ENCODE measurements around the gene CRYBG1. TPM values are rescaled to one million over a fixed set of nuclear protein-coding genes. Genes with fewer than 3 reads are reported as not detected.
"Not testable (repeated sequence)": the region's sequence is repeated elsewhere in the genome, so short reads cannot be mapped to it uniquely, and the experiment has no call there.

The CRYBG1 gene
- total RNA-seq, 1 experiment from 2014 or later: 0.66 TPM

DNA sequence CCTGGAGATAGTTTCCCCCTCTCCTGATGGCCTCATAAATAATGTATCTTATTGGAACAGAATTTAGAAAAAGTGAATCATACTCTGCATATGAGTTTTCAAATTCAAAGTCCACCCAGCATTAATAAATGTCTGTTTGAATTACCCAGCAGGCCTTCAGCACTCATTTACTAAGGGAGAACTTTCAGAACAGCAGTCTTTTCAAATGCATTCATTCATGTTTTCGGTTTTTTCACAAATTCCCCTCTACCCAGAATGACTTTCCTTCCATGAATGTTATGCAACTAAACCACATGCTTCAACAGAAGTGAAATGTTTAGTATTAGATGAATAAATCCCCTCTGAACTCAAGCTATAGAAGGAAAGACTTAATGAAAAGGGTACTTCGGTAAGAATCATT lies 176.3 kb downstream of the CRYBG1 start:
- DNase-seq: no peak
- H3K36me3 ChIP-seq (replicated peaks; ENCODE audit: control insufficient read depth, insufficient read depth, low read length): no peaks in the 10 kb centered on the region
- no peaks in the 10 kb centered on the region for H3K27me3 ChIP-seq (ENCODE audit: control insufficient read depth, insufficient read depth, low read length)
- no peak overlapping the region for H3K4me3 ChIP-seq (ENCODE audit: insufficient read depth, low read depth, low read length)

GRCh38 chr6:106537662-106538061 lies 177.1 kb downstream of the CRYBG1 start:
- DNase-seq: no peak
- Histone ChIP-seq H3K36me3 (replicated peaks; ENCODE audit: control insufficient read depth, insufficient read depth, low read length) (no peaks in the 10 kb centered on the region), H3K4me3 (ENCODE audit: insufficient read depth, low read depth, low read length) (no peak overlapping the region), H3K27me3 (ENCODE audit: control insufficient read depth, insufficient read depth, low read length) (no peaks in the 10 kb centered on the region)

GRCh38 chr6:106538145-106538544 lies 177.6 kb downstream of the CRYBG1 start:
- H3K4me3 ChIP-seq (ENCODE audit: insufficient read depth, low read depth, low read length): no peak overlapping the region
- no peaks in the 10 kb centered on the region for H3K36me3 ChIP-seq (replicated peaks; ENCODE audit: control insufficient read depth, insufficient read depth, low read length)

GRCh38 chr6:106539936-106540335 lies 179.4 kb downstream of the CRYBG1 start:
- Histone ChIP-seq H3K36me3 (replicated peaks; ENCODE audit: control insufficient read depth, insufficient read depth, low read length) (no peaks in the 10 kb centered on the region), H3K4me3 (ENCODE audit: insufficient read depth, low read depth, low read length) (no peak overlapping the region), H3K27me3 (ENCODE audit: control insufficient read depth, insufficient read depth, low read length) (no peaks in the 10 kb centered on the region)
- DNase-seq: no peak

More at GRCh38 chr6:106538145-106538544, 177.6 kb downstream of the CRYBG1 start:
- no peaks in the 10 kb centered on the region for H3K27me3 ChIP-seq (ENCODE audit: control insufficient read depth, insufficient read depth, low read length)
- DNase-seq: no peak

DNA sequence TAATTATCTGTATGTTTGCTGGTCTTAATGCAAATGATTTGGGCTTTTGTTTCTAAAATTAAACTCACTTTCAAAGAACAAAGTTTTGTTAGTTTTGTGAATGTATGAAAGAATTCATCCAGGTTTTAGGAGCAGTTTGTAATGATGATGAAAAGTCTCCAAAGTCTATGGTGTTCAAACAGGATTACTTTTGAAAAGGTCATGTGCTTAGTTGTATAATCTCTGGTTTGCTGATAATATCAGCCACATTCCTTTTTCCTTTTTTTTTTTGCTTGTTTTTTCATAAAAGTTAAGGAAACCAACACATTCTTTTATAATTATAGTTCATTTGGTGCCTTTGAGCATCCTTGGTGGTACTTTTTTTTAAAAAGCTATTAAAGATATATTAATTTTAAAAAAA lies 179.9 kb downstream of the CRYBG1 start:
- DNase-seq: no peak
- Histone ChIP-seq H3K4me3 (ENCODE audit: insufficient read depth, low read depth, low read length) (no peak overlapping the region), H3K36me3 (replicated peaks; ENCODE audit: control insufficient read depth, insufficient read depth, low read length) (no peaks in the 10 kb centered on the region), H3K27me3 (ENCODE audit: control insufficient read depth, insufficient read depth, low read length) (no peaks in the 10 kb centered on the region)

GRCh38 chr6:106540907-106541306 lies 180.4 kb downstream of the CRYBG1 start:
- no peak for DNase-seq
- Histone ChIP-seq H3K4me3 (ENCODE audit: insufficient read depth, low read depth, low read length) (no peak overlapping the region), H3K36me3 (replicated peaks; ENCODE audit: control insufficient read depth, insufficient read depth, low read length) (no peaks in the 10 kb centered on the region), H3K27me3 (ENCODE audit: control insufficient read depth, insufficient read depth, low read length) (no peaks in the 10 kb centered on the region)

- DNase-seq: no peak
- no peaks in the 10 kb centered on the region for H3K36me3 ChIP-seq (replicated peaks; ENCODE audit: control insufficient read depth, insufficient read depth, low read length)
- H3K27me3 ChIP-seq (ENCODE audit: control insufficient read depth, insufficient read depth, low read length): no peaks in the 10 kb centered on the region
- H3K4me3 ChIP-seq (ENCODE audit: insufficient read depth, low read depth, low read length): no peak overlapping the region
Measured at GRCh38 chr6:106546261-106546690, 185.8 kb downstream of the CRYBG1 start.

DNA sequence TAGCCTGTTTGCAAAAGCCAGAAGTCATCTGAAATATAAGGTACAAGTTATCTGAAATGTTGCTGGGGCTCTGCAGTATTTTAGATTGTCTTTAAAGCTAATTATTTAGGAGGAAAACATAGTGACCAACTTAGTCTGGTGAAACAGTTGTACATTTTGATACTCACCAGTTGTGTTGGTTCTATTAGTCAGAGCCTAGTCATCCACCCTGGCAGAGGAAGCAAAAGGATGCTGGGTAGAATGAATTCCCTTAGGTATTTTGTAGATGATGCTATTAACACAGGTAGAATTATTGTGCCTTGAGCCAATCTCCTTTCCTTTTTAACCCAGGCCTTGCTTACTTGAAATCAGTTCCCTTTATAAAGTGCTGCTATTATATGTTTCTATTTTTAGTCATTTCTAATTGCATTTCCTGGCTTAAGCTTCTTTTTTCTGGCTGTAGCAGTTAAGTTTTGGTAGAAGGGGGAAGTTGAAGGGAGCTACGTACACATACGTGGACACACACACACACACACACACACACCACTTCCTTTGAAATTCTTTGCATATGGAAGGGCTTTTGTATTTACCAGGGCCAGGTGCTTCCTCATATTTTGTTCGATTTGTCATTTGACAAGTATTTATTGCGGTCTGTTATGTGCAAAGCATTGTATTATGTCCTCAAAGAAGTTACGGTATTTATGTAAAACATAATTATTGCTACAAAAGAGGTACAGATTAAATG lies 186.3 kb downstream of the CRYBG1 start:
- Histone ChIP-seq H3K27me3 (ENCODE audit: control insufficient read depth, insufficient read depth, low read length) (no peaks in the 10 kb centered on the region), H3K36me3 (replicated peaks; ENCODE audit: control insufficient read depth, insufficient read depth, low read length) (no peaks in the 10 kb centered on the region)
- DNase-seq: no peak

DNA sequence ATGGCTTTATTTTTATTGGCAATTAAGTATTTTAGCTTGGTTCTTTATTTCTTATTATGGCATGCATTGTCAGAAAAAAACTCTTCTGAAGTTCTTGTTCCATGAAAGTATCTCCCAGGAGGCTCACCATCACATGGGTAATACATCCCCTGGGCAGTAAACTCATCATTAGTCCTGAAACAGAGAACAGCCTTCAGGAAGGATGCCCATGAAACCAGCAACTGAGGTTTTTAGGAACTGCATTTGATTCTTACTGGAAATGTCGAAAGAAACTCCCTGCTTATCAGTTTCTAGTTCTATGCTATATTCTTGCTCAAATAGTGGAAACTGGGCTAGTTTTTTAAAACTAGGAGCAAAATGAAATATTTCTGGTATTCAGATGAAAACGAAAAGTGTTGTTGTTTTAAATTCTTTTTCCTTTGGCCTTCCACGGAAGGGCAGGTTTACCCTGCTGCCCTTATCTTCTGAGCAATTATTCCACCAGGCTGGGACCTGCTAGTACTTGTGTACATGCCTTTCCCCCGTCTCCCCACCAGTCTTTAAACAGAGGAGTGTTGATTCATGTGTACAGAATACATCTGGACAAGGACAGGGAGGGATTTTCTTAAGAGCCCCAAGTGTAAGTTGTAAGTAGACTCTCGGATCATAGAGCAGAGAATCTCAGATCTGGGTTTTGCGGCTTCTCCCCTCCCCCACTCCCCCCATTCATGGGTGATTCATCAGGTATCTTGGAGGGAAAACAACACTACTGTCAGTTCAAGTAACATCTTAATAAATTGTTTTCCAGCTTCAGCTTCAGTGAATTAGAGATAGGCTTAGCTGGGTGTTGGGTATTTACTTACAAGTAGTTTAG lies 187.3 kb downstream of the CRYBG1 start:
- DNase-seq: peak; percentile 20

More for the DNA sequence above, 186.3 kb downstream of the CRYBG1 start:
- H3K4me3 ChIP-seq (ENCODE audit: insufficient read depth, low read depth, low read length): no peak overlapping the region

DNA sequence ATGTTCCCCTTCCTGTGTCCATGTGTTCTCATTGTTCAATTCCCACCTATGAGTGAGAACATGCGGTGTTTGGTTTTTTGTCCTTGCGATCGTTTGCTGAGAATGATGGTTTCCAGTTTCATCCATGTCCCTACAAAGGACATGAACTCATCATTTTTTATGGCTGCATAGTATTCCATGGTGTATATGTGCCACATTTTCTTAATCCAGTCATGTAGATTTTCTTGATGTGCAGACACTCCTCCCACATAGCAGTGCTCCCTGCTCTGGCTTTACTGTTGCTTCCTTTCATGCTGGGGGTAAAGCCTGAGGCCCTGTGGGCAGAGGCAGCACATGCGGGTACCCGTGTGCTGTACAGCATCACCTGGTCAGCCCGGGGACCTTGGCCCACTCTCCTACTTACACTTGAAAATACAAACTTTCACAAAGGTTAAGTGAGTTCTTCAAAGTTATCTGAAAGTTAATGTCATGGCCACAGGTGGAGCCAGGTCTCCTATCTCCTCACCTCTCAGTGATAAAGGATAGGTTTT lies 188.5 kb downstream of the CRYBG1 start:
- H3K36me3 ChIP-seq (replicated peaks; ENCODE audit: control insufficient read depth, insufficient read depth, low read length); H3K27me3 ChIP-seq (ENCODE audit: control insufficient read depth, insufficient read depth, low read length); DNase-seq: not testable (repeated sequence)

More for the DNA sequence above, 187.3 kb downstream of the CRYBG1 start:
- no peak overlapping the region for H3K4me3 ChIP-seq (ENCODE audit: insufficient read depth, low read depth, low read length)
- no peaks in the 10 kb centered on the region for H3K36me3 ChIP-seq (replicated peaks; ENCODE audit: control insufficient read depth, insufficient read depth, low read length)
- no peaks in the 10 kb centered on the region for H3K27me3 ChIP-seq (ENCODE audit: control insufficient read depth, insufficient read depth, low read length)

DNA sequence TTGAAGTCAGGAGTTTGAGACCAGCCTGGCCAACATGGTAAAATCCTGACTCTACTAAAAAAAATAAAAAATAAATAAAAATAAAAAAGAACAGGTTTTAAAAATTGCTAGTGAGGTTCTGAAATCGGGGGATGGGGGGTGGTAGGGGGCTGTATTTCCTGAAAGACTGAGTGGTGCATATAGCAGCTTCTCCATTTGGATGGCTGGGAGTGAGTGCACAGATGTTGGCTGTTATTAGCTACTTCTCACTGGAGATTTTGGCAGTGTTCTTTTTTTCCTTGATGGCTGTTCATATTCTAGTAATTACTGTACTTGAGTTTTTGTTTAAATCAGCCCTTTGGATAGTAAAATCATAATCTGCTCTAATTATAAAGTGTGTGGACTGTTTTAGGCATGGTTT lies 189.0 kb downstream of the CRYBG1 start:
- no peak overlapping the region for H3K4me3 ChIP-seq (ENCODE audit: insufficient read depth, low read depth, low read length)
- H3K27me3 ChIP-seq (ENCODE audit: control insufficient read depth, insufficient read depth, low read length): no peaks in the 10 kb centered on the region
- no peaks in the 10 kb centered on the region; the same call in none of the 2 replicates for H3K36me3 ChIP-seq (replicated peaks; ENCODE audit: control insufficient read depth, insufficient read depth, low read length)
- DNase-seq: no peak

More for the DNA sequence above, 188.5 kb downstream of the CRYBG1 start:
- H3K4me3 ChIP-seq (ENCODE audit: insufficient read depth, low read depth, low read length): not testable (repeated sequence)

DNA sequence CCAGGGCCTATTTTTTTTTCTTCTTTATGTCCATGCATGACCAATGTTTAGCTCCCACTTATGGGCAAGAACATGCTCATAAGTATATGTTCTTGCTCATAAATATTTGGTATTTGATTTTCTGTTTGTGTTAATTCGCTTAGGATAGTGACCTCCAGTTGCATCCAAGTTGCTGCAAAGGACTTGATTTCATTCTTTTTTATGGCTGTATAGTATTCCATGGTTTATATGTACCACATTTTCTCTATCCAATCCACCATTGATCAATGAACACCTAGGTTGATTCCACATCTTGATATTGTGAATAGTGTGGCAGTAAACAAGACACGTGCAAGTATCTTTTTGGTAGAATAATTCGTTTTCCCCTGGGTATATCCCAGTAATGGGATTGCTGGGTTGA lies 190.6 kb downstream of the CRYBG1 start:
- H3K27me3 ChIP-seq (ENCODE audit: control insufficient read depth, insufficient read depth, low read length): no peaks in the 10 kb centered on the region
- no peak overlapping the region for H3K4me3 ChIP-seq (ENCODE audit: insufficient read depth, low read depth, low read length)
- no peak for DNase-seq
- H3K36me3 ChIP-seq (replicated peaks; ENCODE audit: control insufficient read depth, insufficient read depth, low read length): no peaks in the 10 kb centered on the region; the same call in none of the 2 replicates

DNA sequence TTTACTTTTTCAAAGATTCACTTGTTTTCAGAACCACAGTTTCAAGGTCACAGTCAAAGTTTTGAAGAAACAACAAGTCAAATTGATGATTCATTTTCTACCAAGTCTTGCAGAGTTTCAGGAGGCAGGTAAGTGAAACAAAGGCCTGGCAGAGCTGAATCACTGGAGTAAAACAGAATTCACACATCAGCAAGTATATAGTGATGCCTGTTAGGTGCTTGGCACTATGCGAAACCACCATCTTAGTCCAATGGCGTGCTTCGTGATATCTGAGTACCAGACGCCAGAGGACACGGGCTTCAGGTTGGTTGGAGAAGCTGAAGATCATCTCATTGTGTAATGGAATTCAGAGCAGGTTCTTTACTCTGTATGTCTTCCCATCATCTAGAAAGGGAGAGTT lies 192.9 kb downstream of the CRYBG1 start:
- Histone ChIP-seq H3K4me3 (ENCODE audit: insufficient read depth, low read depth, low read length) (no peak overlapping the region), H3K36me3 (replicated peaks; ENCODE audit: control insufficient read depth, insufficient read depth, low read length) (no peaks in the 10 kb centered on the region; the same call in none of the 2 replicates)

DNA sequence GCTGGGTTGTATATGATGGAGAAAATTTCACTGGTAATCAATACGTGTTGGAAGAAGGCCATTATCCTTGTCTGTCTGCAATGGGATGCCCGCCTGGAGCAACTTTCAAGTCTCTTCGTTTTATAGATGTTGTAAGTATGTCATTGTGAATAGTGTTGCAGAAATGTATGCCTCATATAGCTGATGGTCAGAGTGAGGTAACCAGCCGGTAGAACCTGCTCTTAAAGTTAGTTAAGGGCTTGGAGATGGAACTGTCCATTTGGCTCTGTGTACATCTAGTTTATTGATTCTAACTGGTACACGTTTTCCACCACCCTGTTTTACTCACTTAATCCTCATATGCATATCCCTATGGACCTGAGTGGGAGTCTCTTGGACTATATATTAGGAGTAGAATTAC lies 195.2 kb downstream of the CRYBG1 start:
- DNase-seq: no peak
- Histone ChIP-seq H3K27me3 (ENCODE audit: control insufficient read depth, insufficient read depth, low read length) (no peaks in the 10 kb centered on the region), H3K36me3 (replicated peaks; ENCODE audit: control insufficient read depth, insufficient read depth, low read length) (no peaks in the 10 kb centered on the region; the same call in none of the 2 replicates), H3K4me3 (ENCODE audit: insufficient read depth, low read depth, low read length) (no peak overlapping the region)

More for the DNA sequence above, 192.9 kb downstream of the CRYBG1 start:
- H3K27me3 ChIP-seq (ENCODE audit: control insufficient read depth, insufficient read depth, low read length): no peaks in the 10 kb centered on the region
- no peak for DNase-seq

All from H7 (cell line).